ENCODE results near the gene MAGI2. TPM values are rescaled to one million over a fixed set of nuclear protein-coding genes. Genes with fewer than 3 reads are reported as not detected.

Gene MAGI2
- total and polyA plus RNA-seq, 9 donors: 7.1 to 20.4 (median 18.7) TPM

DNA sequence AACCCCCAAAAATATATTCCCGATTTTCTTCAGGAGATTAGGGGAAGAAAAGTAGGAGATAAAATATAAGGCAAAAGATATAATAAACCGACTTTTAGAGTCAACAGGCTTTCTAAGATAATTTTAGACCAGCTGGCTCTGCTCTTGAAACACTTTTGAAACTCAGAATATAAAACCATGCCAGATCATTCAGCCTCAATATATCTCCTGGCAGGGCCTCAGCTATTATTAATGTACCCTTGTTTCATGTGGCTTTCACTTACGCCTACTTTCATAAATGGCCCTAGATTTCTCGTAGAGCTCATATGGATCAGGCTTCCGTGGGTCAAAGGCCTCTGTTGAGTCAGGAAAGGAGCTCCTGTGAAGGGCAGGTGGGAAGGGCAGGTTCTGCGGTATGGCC, 1258.9 kb downstream of the MAGI2 start:
- no peak for DNase-seq
- H3K9me3 ChIP-seq: no peaks in the 10 kb centered on the region
- TF ChIP-seq EP300 (IDR thresholded peaks at IDR 0.05) (no peak), CTCF (IDR thresholded peaks at IDR 0.05) (no peak), POLR2A (IDR thresholded peaks at IDR 0.05) (no peak)
- H3K27me3 ChIP-seq: no peaks in the 10 kb centered on the region
- 71 to 86% (median 81%) methylated on average over 6 of the region's 6 CpGs for WGBS, 3 donors
- intact Hi-C loops (cut with DNase I): no loop called here
- no peaks in the 10 kb centered on the region for H3K36me3 ChIP-seq
- no peak overlapping the region for H3K4me3 ChIP-seq
- no peak overlapping the region for H3K27ac ChIP-seq
- H3K4me1 ChIP-seq (ENCODE audit: insufficient read depth): no peaks in the 10 kb centered on the region

- H3K27me3 ChIP-seq: no peaks in the 10 kb centered on the region
- no peak for DNase-seq
- H3K9me3 ChIP-seq: no peaks in the 10 kb centered on the region
- WGBS, 3 donors: 88 to 92% (median 91%) methylated on average over 9 of the region's 9 CpGs
- no peak for TF ChIP-seq POLR2A (IDR thresholded peaks at IDR 0.05)
- no peak for TF ChIP-seq CTCF (IDR thresholded peaks at IDR 0.05)
- TF ChIP-seq EP300 (IDR thresholded peaks at IDR 0.05): no peak
- no peaks in the 10 kb centered on the region for H3K36me3 ChIP-seq
- intact Hi-C loops (cut with DNase I): no loop called here
- no peak overlapping the region for H3K4me3 ChIP-seq
- H3K4me1 ChIP-seq (ENCODE audit: insufficient read depth): no peaks in the 10 kb centered on the region
- no peak overlapping the region for H3K27ac ChIP-seq
Observed at GRCh38 chr7:78191475-78192079, 1261.9 kb downstream of the MAGI2 start.

- H3K27me3 ChIP-seq: no peaks in the 10 kb centered on the region
- intact Hi-C loops (cut with DNase I): no loop called here
- H3K36me3 ChIP-seq: no peaks in the 10 kb centered on the region
- no peak for DNase-seq
- TF ChIP-seq EP300 (IDR thresholded peaks at IDR 0.05) (no peak), POLR2A (IDR thresholded peaks at IDR 0.05) (no peak), CTCF (IDR thresholded peaks at IDR 0.05) (no peak)
- H3K9me3 ChIP-seq: no peaks in the 10 kb centered on the region
- H3K27ac ChIP-seq: no peak overlapping the region
- H3K4me3 ChIP-seq: no peak overlapping the region
- H3K4me1 ChIP-seq (ENCODE audit: insufficient read depth): no peaks in the 10 kb centered on the region
Observed at GRCh38 chr7:78189762-78190161, 1263.7 kb downstream of the MAGI2 start.

DNA sequence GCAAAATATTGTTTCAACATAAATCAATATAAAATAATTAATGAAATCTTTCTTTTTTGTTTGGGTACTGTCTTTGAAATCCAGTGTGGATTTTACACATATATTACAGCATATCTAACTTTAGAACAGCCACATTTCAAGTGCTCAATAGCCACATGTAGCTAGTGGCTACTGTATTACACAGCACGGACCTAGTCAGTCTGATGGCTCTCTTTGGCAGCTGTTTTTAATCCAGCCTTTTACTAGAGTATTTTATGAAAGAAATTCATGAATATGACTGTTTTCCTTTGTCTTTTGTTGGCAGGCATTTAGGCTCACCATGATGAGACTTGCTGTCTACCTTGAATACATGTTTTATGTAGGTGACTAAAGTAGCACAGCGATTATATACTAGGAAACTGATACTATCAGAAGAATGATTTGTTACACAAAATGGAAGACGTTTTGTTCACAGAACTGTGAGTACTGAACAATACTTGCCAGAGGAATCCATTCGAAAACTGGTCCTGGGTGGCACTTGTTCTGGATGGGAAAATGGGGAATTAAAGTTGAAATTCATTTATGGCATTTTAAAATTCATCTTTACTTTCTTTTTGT, 1268.2 kb downstream of the MAGI2 start:
- no peaks in the 10 kb centered on the region for H3K27me3 ChIP-seq
- H3K9me3 ChIP-seq: no peaks in the 10 kb centered on the region
- H3K27ac ChIP-seq: no peak overlapping the region
- WGBS, 3 donors: 91 to 96% (median 94%) methylated on average over 4 of the region's 4 CpGs
- H3K4me3 ChIP-seq: no peak overlapping the region
- H3K36me3 ChIP-seq: no peaks in the 10 kb centered on the region
- no peak for DNase-seq
- TF ChIP-seq CTCF (IDR thresholded peaks at IDR 0.05): no peak
- TF ChIP-seq POLR2A (IDR thresholded peaks at IDR 0.05): no peak
- TF ChIP-seq EP300 (IDR thresholded peaks at IDR 0.05): no peak
- intact Hi-C loops (cut with DNase I): no loop called here
- no peaks in the 10 kb centered on the region for H3K4me1 ChIP-seq (ENCODE audit: insufficient read depth)

Measured in ovary (tissue), 9 donors.